HepG2 (cell line): ENCODE results near the gene PPP6R2. TPM values are rescaled to one million over a fixed set of nuclear protein-coding genes. Genes with fewer than 3 reads are reported as not detected.
A peak's percentile ranks its signal among the peaks of the same experiment; 100 is the strongest.

Experiments
- ATAC-seq: fragments of 200-7000 bp; cut with Tn5 transposase; 3 replicates; pipeline ENCODE4 v1.9.1; 2020; ENCODE audit warnings: mild to moderate bottlenecking, moderate library complexity
- Bru-seq: library from RNA; stranded (reverse); fragments of 400-500 nt; gene quantifications from one replicate; lab custom pipeline; 2021; lab: Mats Ljungman, UMichigan
- BruChase-seq, 2 experiments: library from RNA; stranded (reverse); fragments of 400-500 nt; gene quantifications; one replicate each; lab custom pipeline; 2021; lab: Mats Ljungman, UMichigan
- BruUV-seq: library from RNA; stranded (reverse); fragments of 400-500 nt; replicated peaks from 2 replicates; lab custom pipeline; 2021; lab: Mats Ljungman, UMichigan
- CTCF ChIA-PET: fragments of 300-600 bp; formaldehyde crosslinking; extraction: SDS; loops from one replicate; lab custom pipeline; 2021; ENCODE audit warnings: low total read pairs, inconsistent platforms, low intra/inter-chr PET ratio; lab: Yijun Ruan, JAX
- POLR2A ChIA-PET: fragments of 350-600 bp; sonication (Branson Sonifier 250); formaldehyde crosslinking; loops from one replicate; lab custom pipeline; 2020; ENCODE audit warnings: antibody characterized with exemption, inconsistent platforms; lab: Yijun Ruan, JAX
- DNase-seq: peaks from one replicate; pipeline ENCODE4 v3.0.0-alpha.2; 2015; ENCODE audit warnings: low spot score
- FAIRE-seq: peaks from 3 replicates; lab custom pipeline; 2011; peaks lifted over from hg19 to GRCh38; lab: Jason Lieb, UNC
- H2AFZ ChIP-seq: one replicate; pipeline ENCODE4 v1.6.1; 2011; ENCODE audit warnings: low read length, inconsistent platforms
- H3K27ac ChIP-seq: fragments of 300-600 bp; 3 replicates; pipeline ENCODE4 v1.8.0; 2011; ENCODE audit warnings: mixed run types, mild to moderate bottlenecking, mixed read lengths, low read length, inconsistent platforms; ENCODE audit not compliant: insufficient read depth; ENCODE audit errors: extremely low read length
- H3K27me3 ChIP-seq, 2 experiments: fragments of 200-600 bp in 1 of 2; 2 replicates in 1 of 2; 3 replicates in 1 of 2; pipeline versions ENCODE4 v1.6.0 to v1.8.0; 2011; ENCODE audit warnings: low read length in 2 of 2, mild to moderate bottlenecking in 2 of 2, moderate library complexity in 2 of 2, inconsistent platforms in 1 of 2; ENCODE audit not compliant: insufficient read depth in 2 of 2, control insufficient read depth in 1 of 2
- H3K36me3 ChIP-seq, 2 experiments: fragments of 200-600 bp in 1 of 2; replicated peaks in 1 of 2; 2 replicates in 1 of 2; 3 replicates in 1 of 2; pipeline versions ENCODE4 v1.5.1 to v1.8.0; 2011; ENCODE audit warnings: low read length in 2 of 2, inconsistent platforms in 1 of 2; ENCODE audit not compliant: insufficient read depth in 2 of 2, control insufficient read depth in 1 of 2
- H3K4me1 ChIP-seq: 2 replicates; pipeline ENCODE4 v1.5.1; 2012; ENCODE audit warnings: low read length, inconsistent platforms; ENCODE audit not compliant: insufficient read depth
- H3K4me2 ChIP-seq: 2 replicates; pipeline ENCODE4 v1.6.0; 2011; ENCODE audit warnings: low read depth, low read length, inconsistent platforms
- H3K4me3 ChIP-seq, 3 experiments: fragments of 200-600 bp in 1 of 3; sonication (generic), shearing (Covaris generic) in 1 of 3; replicated peaks in 1 of 3; 2 replicates each; pipeline ENCODE4 v1.5.1; 2011 to 2016; ENCODE audit warnings: low read length in 3 of 3, inconsistent platforms in 2 of 3, low read depth in 2 of 3, mild to moderate bottlenecking in 2 of 3, control low read depth in 1 of 3, mixed read lengths in 1 of 3; ENCODE audit not compliant: insufficient read depth in 1 of 3
- H3K79me2 ChIP-seq: one replicate; pipeline ENCODE4 v1.6.1; 2011; ENCODE audit warnings: low read length, inconsistent platforms; ENCODE audit not compliant: insufficient read depth
- H3K9ac ChIP-seq: 2 replicates; pipeline ENCODE4 v1.6.0; 2011; ENCODE audit warnings: mild to moderate bottlenecking, low read depth, low read length, inconsistent platforms; ENCODE audit not compliant: insufficient read depth
- H3K9me3 ChIP-seq: 2 replicates; pipeline ENCODE4 v1.5.1; 2012; ENCODE audit warnings: mild to moderate bottlenecking, low read length
- H4K20me1 ChIP-seq: 2 replicates; pipeline ENCODE4 v1.6.0; 2011; ENCODE audit warnings: inconsistent platforms, mild to moderate bottlenecking, low read length, moderate library complexity; ENCODE audit not compliant: insufficient read depth
- MATR3 ChIP-seq: sonication (generic); formaldehyde crosslinking; IDR thresholded peaks from 2 replicates; pipeline ENCODE4 v1.4.0; 2020; ENCODE audit warnings: missing genetic modification reagents
- RBFOX2 ChIP-seq: fragments of 200-400 bp; formaldehyde crosslinking; IDR thresholded peaks from 2 replicates; pipeline ENCODE4 v1.6.1; 2017; ENCODE audit warnings: low read depth, mild to moderate bottlenecking, low read length
- SETDB1 ChIP-seq: sonication (generic); formaldehyde crosslinking; IDR thresholded peaks from 2 replicates; pipeline ENCODE4 v1.5.1; 2020; ENCODE audit warnings: missing genetic modification reagents, mild to moderate bottlenecking, borderline replicate concordance
- ZFP90 ChIP-seq: sonication (generic); formaldehyde crosslinking; IDR thresholded peaks from 2 replicates; pipeline ENCODE4 v1.8.0; 2022; ENCODE audit warnings: missing genetic modification reagents, mild to moderate bottlenecking, inconsistent platforms, borderline replicate concordance
- ZKSCAN8 ChIP-seq: IDR thresholded peaks from 2 replicates; pipeline ENCODE4 v1.6.1; 2016; ENCODE audit warnings: borderline replicate concordance, missing genetic modification reagents, missing compliant biosample characterization
- ZNF552 ChIP-seq: sonication (generic); formaldehyde crosslinking; IDR thresholded peaks from 2 replicates; pipeline ENCODE4 v1.9.0; 2022; ENCODE audit warnings: missing genetic modification reagents, mild to moderate bottlenecking, borderline replicate concordance
- WGBS: methylation state at CpG from one replicate; pipeline ENCODE4 v1.1.6; 2017; ENCODE audit warnings: low lambda C conversion rate; 5-methylcytosine and 5-hydroxymethylcytosine counted together
- in situ Hi-C: cut with HindIII; loops from 2 replicates; pipeline ENCODE4 v1.10.0; 2017; ENCODE audit warnings: low pct_unique_long_range_greater_than_20kb; ENCODE audit not compliant: extremely low pct_ligation_motif_present
- intact Hi-C: fragments of 100-400 bp; cut with micrococcal nuclease; formaldehyde crosslinking; loops from one replicate; pipeline ENCODE4 v1.10.0; 2022; ENCODE audit not compliant: unreplicated experiment
- long read RNA-seq, 2 experiments: library from RNA in 1 of 2; library from polyadenylated mRNA in 1 of 2; stranded (forward) in 1 of 2; unstranded in 1 of 2; transcript quantifications; one replicate each; pipeline ENCODE4 v2.0.0, GENCODE V29; 2019 to 2022
- polyA minus RNA-seq, 3 experiments: library from RNA; depleted of rRNA, polyadenylated mRNA; stranded (reverse); fragments of >200 nt; gene quantifications; 2 replicates each; pipeline ENCODE4 v1.2.3, GENCODE V29; 2011; ENCODE audit warnings: low replicate concordance in 1 of 3
- polyA plus RNA-seq, 8 experiments: library from polyadenylated mRNA; depleted of rRNA in 3 of 8; stranded (reverse) in 7 of 8; unstranded in 1 of 8; fragments of >200 nt; fragmentation: Illumina TruSeq in 4 of 8; extraction: Trizol in 4 of 8; gene quantifications; 2 replicates each; pipeline versions ENCODE4 v1.2.1 to v1.2.3, GENCODE V29; 2011 to 2016; ENCODE audit warnings: low read depth in 4 of 8, missing spikeins in 1 of 8, mixed read lengths in 1 of 8; ENCODE audit not compliant: insufficient read depth in 1 of 8
- total RNA-seq, 5 experiments: library from RNA; depleted of rRNA; stranded (reverse); fragments of >200 nt; fragmentation: Illumina TruSeq; extraction: Trizol; gene quantifications; 2 replicates each; pipeline ENCODE4 v1.2.3, GENCODE V29; 2016; ENCODE audit warnings: low read depth in 1 of 5
- TF ChIP-seq, protein P1 (sequence below): sonication (generic); formaldehyde crosslinking; IDR thresholded peaks from 2 replicates; pipeline ENCODE4 v1.8.1; 2023; ENCODE audit warnings: mild to moderate bottlenecking, missing genetic modification reagents
- TF ChIP-seq, protein P2 (sequence below): sonication (generic); formaldehyde crosslinking; IDR thresholded peaks from 2 replicates; pipeline ENCODE4 v1.4.0; 2020; ENCODE audit warnings: low read depth, mild to moderate bottlenecking, missing genetic modification reagents

PPP6R2 gene, protein sequence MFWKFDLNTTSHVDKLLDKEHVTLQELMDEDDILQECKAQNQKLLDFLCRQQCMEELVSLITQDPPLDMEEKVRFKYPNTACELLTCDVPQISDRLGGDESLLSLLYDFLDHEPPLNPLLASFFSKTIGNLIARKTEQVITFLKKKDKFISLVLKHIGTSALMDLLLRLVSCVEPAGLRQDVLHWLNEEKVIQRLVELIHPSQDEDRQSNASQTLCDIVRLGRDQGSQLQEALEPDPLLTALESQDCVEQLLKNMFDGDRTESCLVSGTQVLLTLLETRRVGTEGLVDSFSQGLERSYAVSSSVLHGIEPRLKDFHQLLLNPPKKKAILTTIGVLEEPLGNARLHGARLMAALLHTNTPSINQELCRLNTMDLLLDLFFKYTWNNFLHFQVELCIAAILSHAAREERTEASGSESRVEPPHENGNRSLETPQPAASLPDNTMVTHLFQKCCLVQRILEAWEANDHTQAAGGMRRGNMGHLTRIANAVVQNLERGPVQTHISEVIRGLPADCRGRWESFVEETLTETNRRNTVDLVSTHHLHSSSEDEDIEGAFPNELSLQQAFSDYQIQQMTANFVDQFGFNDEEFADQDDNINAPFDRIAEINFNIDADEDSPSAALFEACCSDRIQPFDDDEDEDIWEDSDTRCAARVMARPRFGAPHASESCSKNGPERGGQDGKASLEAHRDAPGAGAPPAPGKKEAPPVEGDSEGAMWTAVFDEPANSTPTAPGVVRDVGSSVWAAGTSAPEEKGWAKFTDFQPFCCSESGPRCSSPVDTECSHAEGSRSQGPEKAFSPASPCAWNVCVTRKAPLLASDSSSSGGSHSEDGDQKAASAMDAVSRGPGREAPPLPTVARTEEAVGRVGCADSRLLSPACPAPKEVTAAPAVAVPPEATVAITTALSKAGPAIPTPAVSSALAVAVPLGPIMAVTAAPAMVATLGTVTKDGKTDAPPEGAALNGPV
- total RNA-seq (2016; rRNA removed; fragmentation: Illumina TruSeq; extraction: Trizol): 36.1 and 55.0 TPM in 2 replicates
- 13.5 and 14.8 TPM in 2 replicates for total RNA-seq (2016; cell fraction: cytosol; rRNA removed; fragmentation: Illumina TruSeq; extraction: Trizol; ENCODE audit: low read depth)
- 33.5 and 56.7 TPM in 2 replicates for total RNA-seq (2016; cell fraction: insoluble cytoplasmic fraction; rRNA removed; fragmentation: Illumina TruSeq; extraction: Trizol)
- 26.4 and 27.2 TPM in 2 replicates for total RNA-seq (2016; cell fraction: membrane; rRNA removed; fragmentation: Illumina TruSeq; extraction: Trizol)
- total RNA-seq (2016; cell fraction: nucleus; rRNA removed; fragmentation: Illumina TruSeq; extraction: Trizol): 53.7 and 65.8 TPM in 2 replicates
- polyA plus RNA-seq (2011; rRNA removed): 102 and 112 TPM in 2 replicates
- polyA plus RNA-seq (2011; cell fraction: cytosol; rRNA removed): 56.6 and 76.3 TPM in 2 replicates
- polyA plus RNA-seq (2011; cell fraction: nucleus; rRNA removed): 458 and 611 TPM in 2 replicates
- 58.5 and 66.4 TPM in 2 replicates for polyA plus RNA-seq (2012)
- 6.8 and 7.7 TPM in 2 replicates for polyA plus RNA-seq (2016; cell fraction: cytosol; fragmentation: Illumina TruSeq; extraction: Trizol; ENCODE audit: low read depth)
- polyA plus RNA-seq (2016; cell fraction: insoluble cytoplasmic fraction; fragmentation: Illumina TruSeq; extraction: Trizol; ENCODE audit: low read depth): 26.5 and 32.8 TPM in 2 replicates
- 17.1 and 18.2 TPM in 2 replicates for polyA plus RNA-seq (2016; cell fraction: membrane; fragmentation: Illumina TruSeq; extraction: Trizol; ENCODE audit: low read depth)
- polyA plus RNA-seq (2016; cell fraction: nucleus; fragmentation: Illumina TruSeq; extraction: Trizol; ENCODE audit: insufficient read depth, low read depth): 172 and 175 TPM in 2 replicates
- polyA minus RNA-seq (2011; rRNA and poly(A)+ RNA removed; ENCODE audit: low replicate concordance): 25.0 and 101 TPM in 2 replicates
- 29.8 and 30.8 TPM in 2 replicates for polyA minus RNA-seq (2011; cell fraction: cytosol; rRNA and poly(A)+ RNA removed)
- 84.9 and 89.9 TPM in 2 replicates for polyA minus RNA-seq (2011; cell fraction: nucleus; rRNA and poly(A)+ RNA removed)
- Bru-seq, nascent RNA: percentile 75 among the genes with signal in this experiment
- percentile 74 among the genes with signal in this experiment for BruChase-seq, experiment 1, labeled RNA remaining after a 6-hour chase
- percentile 77 among the genes with signal in this experiment for BruChase-seq, experiment 2, labeled RNA remaining after a 2-hour chase
- long read RNA-seq, experiment 1, full-length matches to known transcripts: 7 of 56 reads
- long read RNA-seq, experiment 1, partial matches to known transcripts: 12 of 56 reads
- long read RNA-seq, experiment 1, other reads (novel, unspliced or antisense): 37 of 56 reads
- long read RNA-seq, experiment 2, full-length matches to known transcripts: 9 of 89 reads
- long read RNA-seq, experiment 2, partial matches to known transcripts: 32 of 89 reads
- long read RNA-seq, experiment 2, other reads (novel, unspliced or antisense): 48 of 89 reads

DNA sequence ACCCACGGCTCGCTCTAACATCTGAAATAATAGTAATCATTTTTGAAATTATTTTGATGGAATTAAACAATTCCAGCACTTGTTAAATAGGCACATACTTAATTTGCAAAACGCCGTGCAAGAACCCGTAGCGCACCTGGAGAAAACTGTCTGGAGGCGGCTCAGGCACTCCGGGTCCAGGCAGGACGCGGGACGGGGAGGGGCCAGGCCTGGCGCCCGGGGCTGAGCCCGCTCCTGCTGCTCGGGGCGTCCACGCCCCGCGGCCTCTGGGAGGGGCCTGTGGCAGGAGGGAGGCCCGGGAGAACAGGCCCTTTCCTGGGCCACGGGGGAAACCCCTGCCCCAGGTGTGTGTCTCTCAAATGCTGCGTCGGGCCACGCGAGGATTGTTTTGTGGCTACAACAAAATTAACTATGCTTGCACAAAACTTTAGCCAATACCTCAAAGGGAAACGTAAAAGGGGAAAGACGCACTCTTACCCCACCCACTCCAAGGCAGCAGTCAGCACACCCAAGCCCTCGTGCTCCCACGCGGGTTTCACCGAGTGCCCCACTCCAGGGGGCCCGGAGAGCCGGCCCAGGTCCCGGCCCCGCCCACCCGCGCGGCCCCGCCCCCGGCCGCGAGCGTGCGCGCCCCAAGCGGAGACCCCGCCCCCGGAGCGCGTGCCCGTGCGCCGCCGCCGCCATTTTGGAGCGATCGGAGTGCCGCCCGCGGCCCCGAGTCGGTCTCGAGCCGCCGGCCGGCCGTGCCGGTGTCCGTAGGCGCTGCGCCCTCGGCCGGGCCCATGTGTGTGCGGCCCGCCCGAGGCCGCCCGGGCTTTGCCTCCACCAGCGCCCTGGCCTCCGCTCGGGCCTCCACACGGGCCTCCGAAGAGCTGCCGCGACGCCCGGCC, at the start of gene PPP6R2:
Gene PPP6R2 (plus strand): TSS at position 677 of the 890 bp plus-strand sequence. CDS start 50,582 bp downstream, outside the sequence.
- ATAC-seq: peak; percentile 74
- no peak for FAIRE-seq
- Histone ChIP-seq H3K9ac (peak within 1 kb of the TSS; percentile 89), H3K4me2 (peak within 1 kb of the TSS; percentile 92), H4K20me1 (peaks cover 13% of the 10 kb centered on the region; the same call in 1 of the 2 replicates), H3K27me3 (no peaks in the 10 kb centered on the region), H3K4me1 (peaks cover 53% of the 10 kb centered on the region), H3K36me3 (no peaks in the 10 kb centered on the region), H2AFZ (no peak within 1 kb of the TSS), H3K9me3 (no peaks in the 10 kb centered on the region), H3K4me3 (peak within 1 kb of the TSS; percentile 81 to 86 (median 83)), H3K27ac (peak within 1 kb of the TSS; percentile 56), H3K79me2 (peaks cover 14% of the 10 kb centered on the region)
- CTCF ChIA-PET: interaction anchor here (1.2 to 4.2 kb wide), 6 partner anchors 16 to 101 kb away, joined by 3 to 125 read pairs (median 10); partner anchors contain the start of gene DENND6B
- BruUV-seq: TSS peak; percentile 92
- 0% methylated on average over 15 of the region's 87 CpGs for WGBS
- intact Hi-C loops: loop anchor here (2.0 kb wide), 3 partner anchors 54 to 98 kb away; partner anchors contain the start of genes MAPK11 and TUBGCP6
- in situ Hi-C loops: no loop called here
- POLR2A ChIA-PET: interaction anchor here (1.0 to 2.7 kb wide), 9 partner anchors 14 to 165 kb away, joined by 4 to 38 read pairs (median 7); partner anchors contain the start of genes DENND6B, HDAC10, LMF2 and NCAPH2
- peak; percentile 40 for DNase-seq
- TF ChIP-seq ZNF552 (no peak), MATR3 (CRISPR knock-in tag) (no peak), SETDB1 (no peak), ZFP90 (CRISPR knock-in tag) (peak; percentile 48; the same call in 1 of the 2 replicates), RBFOX2 (peak; percentile 75), ZKSCAN8 (CRISPR knock-in tag) (no peak)
- TF ChIP-seq, protein P1, sequence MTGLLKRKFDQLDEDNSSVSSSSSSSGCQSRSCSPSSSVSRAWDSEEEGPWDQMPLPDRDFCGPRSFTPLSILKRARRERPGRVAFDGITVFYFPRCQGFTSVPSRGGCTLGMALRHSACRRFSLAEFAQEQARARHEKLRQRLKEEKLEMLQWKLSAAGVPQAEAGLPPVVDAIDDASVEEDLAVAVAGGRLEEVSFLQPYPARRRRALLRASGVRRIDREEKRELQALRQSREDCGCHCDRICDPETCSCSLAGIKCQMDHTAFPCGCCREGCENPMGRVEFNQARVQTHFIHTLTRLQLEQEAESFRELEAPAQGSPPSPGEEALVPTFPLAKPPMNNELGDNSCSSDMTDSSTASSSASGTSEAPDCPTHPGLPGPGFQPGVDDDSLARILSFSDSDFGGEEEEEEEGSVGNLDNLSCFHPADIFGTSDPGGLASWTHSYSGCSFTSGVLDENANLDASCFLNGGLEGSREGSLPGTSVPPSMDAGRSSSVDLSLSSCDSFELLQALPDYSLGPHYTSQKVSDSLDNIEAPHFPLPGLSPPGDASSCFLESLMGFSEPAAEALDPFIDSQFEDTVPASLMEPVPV (CRISPR knock-in tag): no peak
- TF ChIP-seq, protein P2, sequence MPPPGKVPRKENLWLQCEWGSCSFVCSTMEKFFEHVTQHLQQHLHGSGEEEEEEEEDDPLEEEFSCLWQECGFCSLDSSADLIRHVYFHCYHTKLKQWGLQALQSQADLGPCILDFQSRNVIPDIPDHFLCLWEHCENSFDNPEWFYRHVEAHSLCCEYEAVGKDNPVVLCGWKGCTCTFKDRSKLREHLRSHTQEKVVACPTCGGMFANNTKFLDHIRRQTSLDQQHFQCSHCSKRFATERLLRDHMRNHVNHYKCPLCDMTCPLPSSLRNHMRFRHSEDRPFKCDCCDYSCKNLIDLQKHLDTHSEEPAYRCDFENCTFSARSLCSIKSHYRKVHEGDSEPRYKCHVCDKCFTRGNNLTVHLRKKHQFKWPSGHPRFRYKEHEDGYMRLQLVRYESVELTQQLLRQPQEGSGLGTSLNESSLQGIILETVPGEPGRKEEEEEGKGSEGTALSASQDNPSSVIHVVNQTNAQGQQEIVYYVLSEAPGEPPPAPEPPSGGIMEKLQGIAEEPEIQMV (CRISPR knock-in tag): no peak
